HG03280 (cell line): ENCODE data around the gene CAMTA1.
"Not testable (repeated sequence)": the region's sequence is repeated elsewhere in the genome, so short reads cannot be mapped to it uniquely, and the experiment has no call there.

Experiments
- ATAC-seq: cut with Tn5 transposase; IDR thresholded peaks from one replicate; pipeline ENCODE4 v1.9.1; 2021; ENCODE audit warnings: mild to moderate bottlenecking, moderate library complexity; ENCODE audit not compliant: unreplicated experiment

The CAMTA1 gene

DNA sequence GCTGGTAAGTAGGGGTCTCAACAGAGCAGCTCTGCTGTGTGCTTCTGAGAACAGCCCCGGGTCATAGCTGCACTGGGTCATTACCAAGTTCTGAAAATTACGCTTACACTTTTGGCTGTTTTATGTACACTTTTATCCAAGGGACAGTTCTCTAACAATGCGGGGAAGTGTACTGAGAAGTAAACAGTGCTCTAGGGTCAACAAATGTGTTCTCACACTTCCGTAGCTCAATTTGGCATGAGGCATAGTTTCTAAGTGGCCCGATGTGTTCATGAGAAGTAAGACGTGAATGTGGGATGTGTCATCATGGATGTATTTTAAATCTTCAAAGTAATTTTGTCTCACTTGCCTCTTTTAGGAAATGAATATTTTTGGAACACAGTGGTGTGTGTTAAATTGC lies 975.0 kb downstream of the CAMTA1 start:
- no peak for ATAC-seq

DNA sequence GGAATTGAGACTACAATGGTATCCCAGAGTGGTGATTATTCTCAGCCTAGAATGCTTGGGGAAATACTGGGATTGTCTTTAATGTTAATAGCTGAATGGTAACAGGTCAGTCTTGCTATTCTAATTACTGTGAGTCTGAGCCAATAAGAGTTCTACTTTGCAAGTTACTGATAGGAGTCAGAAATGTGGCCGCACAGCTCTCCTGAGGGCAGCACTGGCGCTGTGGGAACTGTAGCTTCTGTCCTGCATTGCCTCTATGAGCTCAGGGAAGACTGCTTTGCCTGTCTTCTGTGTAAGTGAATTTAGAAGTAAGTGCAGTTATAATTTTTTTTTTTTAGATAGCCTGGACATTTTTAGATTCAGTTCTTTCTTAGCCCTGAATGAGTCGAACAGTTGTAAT lies 975.8 kb downstream of the CAMTA1 start:
- ATAC-seq: no peak

DNA sequence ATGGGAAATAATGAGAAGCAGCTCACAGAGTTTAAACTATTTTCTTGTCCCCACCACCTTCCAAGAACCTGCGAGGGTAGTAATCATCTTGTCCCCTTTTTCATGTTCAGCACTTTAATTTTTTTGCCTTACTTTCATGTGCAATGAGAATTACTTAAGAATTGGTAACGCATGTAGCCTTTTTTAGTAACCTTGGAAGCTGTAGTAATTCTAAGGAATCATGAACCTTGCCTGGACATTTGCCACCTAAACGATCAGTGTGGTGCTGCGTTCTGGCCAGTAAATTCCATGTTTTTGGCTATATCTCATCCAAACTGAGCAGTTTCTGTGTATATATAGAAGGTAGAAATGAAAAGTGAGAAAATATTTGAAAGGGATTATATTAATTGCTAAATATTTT lies 981.9 kb downstream of the CAMTA1 start:
- ATAC-seq: no peak

DNA sequence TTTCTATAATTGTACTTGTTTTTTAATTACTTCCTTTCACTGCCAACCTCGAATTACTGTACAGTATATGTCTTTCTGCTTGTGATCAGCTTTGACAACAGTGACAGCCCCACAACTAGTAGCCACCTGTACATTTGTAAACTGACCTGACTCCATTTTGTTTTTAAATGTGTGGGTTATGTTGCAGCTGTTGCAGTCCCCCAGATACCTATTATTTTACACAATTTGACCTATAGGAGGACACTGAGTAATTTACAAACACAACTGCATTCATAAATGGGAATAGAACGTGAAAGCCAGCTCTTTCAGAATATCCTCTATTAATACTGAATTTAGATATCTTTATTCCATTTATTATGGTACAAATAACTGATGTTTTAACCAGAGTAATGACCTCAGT lies 983.3 kb downstream of the CAMTA1 start:
- ATAC-seq: no peak

DNA sequence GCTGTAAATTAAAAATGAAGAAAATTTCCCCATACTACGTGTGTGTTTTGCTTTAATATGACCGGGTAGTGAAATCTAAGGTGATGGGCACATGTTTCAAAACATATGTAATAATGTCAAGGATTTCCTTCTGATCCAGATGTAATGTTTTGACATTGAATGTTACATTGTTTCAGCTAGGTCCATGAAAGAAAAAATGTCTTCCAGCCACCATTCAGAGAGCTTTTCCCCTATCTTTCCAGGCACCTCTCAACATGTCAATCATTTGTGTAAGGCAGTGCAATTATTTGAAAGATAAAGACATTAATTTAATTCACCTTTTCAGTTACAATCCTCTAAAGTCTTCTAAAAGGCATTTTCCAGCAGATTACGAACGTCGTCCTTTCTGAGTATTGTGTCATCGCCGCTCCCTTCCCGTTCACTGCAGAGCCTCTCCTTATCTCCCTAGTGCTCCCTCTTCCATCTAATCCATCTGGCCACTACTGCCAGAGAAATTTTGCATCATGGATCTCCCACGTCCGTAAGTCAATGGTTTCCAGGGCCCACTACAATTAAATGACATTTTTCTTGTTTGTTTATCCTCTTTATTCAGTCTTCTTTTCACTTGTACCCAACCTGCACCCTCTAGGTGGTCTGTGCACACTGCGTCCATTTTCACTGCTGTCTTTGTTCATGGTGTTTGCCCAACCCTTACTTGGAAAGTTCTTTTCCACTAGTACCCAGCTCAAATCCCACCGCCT lies 984.6 kb downstream of the CAMTA1 start:
- ATAC-seq: no peak

DNA sequence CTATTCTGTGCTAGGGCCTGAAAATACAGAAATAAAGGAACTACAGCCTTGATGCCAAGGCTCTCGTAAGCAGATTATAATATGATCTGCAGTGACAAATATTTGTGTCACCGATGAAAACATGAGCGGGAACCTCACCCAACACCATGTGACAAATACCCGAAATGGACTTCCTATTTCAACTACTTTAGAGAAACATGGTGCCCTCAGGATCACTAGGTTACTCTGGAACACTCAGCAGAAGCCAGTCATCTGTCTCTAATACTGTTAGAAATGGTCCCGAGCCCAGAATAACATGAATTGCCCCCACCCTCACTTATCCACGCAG lies 985.4 kb downstream of the CAMTA1 start:
- ATAC-seq: peak; percentile 6

DNA sequence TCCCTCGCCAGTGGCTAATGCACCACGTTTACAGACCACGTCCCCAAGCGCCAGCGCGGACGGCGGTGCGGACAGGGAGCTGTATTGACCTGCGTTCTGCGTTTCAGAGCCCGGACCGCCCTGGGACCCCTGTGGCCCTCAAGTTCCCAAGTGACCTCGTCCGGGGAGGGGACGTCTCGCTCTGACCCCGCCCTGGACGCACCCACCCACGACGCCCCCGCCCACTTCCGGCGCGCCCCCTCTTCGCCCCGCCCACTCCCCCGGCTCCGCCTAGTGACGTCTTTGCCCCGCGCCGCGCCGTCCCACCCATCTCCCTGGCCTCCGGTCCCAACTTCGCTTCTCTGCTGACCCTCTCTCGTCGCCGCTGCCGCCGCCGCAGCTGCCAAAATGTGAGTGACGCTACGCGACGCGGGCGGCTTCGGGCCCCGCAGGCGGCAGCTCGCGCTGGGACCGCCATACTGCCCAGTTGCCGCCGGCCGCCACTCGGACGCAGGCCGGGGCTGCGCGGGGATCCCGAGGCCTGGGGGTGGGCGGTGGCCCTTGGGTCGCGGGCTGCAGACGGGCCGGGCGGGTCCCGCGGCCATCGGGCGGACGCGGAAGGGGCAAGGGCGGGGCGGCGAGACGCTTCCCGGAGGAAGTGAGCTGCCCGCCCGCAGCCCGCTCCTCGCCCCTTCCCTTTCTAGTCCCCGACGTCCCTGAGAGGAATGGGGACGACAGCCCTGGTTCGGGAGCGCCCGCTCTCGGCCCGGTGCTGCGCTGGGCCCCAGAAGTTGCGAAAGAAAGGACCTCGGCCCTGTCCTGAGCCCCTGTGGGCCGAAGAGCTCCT lies 986.0 kb downstream of the CAMTA1 start, which contains the start of gene VAMP3:
TSS of gene VAMP3 (plus strand) at position 300 of the 826 bp plus-strand sequence. CDS start at position 388, 88 bp downstream.
- peak; percentile 79 for ATAC-seq

DNA sequence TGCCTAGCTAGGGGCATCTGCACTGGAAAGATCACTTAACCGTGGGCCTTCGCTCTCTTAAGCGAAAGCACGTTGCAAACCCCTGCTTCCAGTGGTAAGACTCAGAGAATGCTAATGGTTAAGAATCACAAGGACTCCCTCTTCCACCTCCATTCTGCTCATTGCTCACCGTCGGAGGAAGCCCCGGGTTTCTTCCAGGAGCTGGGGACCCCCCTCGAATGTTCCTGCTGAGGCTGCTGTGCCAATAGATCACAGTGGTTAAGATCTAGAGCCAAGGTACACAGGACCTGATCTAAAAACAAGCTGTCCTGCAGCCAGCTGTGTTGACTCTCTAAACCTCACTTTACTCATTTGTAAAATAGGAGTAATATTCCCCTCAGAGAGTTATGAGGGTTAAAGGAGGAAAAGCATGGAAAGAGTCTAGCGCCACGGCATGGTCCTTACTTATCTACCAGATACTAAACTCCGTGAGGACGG lies 986.6 kb downstream of the CAMTA1 start:
- no peak for ATAC-seq

DNA sequence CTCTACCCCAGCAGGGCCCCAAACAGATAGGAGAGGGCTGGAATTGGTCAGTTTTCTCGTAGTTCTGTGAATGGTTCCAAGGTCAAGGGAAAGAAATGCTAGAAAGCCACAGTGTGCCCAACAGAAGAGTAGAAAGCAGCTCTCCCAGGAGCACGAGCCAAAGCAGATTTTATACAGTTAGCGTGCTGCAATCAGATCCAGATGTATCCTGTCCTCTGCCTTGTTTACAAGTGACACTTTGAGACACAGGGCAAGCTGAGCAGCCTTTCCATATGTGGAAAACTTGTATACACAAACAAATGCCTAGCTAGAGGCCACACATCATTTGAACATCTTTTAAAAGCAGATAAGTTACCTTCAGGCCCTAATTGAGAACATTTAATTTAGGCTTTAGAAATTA lies 992.3 kb downstream of the CAMTA1 start:
- ATAC-seq: no peak

DNA sequence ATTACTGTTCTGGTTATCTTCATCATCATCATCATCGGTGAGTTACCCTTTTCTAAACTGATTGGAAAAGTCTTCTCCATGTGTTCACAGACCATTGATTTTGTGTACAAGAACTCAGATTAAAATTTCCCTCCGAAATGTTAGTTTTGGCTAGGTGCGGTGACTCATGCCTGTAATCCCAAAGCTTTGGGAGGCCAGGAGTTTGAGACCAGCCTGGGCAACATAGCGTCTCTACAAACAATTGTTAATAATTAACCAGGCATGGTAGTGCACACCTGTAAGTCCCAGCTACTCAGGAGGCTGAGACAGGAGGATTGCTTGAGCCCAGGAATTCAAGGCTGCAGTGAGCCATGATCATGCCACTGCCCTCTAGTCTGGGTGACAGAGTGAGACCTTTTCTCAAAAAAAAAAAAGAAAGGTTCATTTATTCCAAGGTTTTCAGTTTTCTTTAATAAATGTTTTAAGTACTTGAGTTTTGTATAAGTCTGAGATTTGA lies 992.9 kb downstream of the CAMTA1 start:
- ATAC-seq: no peak

DNA sequence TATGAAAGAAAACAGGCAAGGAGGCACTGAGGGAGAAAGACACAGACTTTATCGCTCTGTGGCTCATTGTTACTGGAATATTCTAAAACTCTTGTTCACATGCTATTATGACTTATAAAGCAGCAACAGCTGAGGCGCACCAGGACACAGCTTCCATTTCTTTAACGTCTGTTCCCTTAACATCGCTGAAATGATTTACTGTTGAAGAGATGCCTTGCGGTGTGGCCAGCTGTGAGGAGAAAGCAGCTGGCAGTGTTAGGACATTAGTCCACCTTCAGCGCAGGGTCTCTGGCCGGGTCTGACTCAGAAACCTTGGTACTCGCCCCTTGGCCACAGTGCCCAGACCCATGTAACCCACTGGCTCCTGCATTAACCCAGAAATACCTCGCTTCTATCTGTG lies 995.7 kb downstream of the CAMTA1 start:
- no peak for ATAC-seq

DNA sequence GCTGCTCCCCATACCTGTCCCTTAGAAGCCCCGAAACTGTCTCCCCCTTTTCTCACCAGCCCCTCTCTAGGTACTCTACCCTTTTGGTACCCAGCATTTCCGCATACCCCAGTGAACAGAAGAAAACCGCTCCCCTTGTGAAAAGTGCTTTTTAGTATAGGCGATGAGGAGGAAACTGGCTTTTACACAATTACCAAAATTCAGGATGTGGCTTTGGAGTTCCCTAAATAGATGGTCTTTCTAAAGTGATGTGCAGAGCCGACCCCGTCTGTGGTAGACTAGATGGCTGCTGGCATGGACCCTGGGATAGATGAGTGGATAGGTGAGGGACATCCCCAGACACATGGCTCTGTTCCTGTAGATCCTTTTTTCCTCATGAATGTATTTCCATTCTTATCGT lies 996.2 kb downstream of the CAMTA1 start:
- ATAC-seq: no peak

DNA sequence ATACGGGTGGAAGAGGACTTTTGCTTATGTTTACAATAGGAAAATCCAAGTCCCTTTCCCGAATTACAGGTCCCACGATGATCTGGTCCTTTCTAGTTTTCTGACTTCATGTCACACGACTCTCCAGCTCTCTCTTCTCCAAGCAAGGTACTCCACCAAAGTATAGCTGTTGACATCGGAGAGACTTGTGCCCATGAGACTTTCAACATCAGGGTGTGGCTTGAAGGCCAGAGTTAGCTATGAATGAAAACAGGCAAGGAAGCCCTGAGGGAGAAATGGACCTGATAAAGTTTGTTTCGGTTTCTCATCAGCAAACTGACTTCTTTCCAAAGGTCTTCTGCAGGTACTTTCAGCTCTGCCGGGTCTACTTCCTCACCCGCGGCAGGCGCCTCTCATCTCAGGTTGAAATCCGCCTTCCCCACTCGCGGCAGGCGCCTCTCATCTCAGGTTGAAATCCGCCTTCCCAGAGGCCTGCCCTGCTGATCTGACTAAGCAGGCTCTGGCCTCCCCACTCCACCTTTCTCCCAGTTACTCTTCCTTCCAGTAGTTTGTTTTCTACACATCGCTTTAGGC lies 996.8 kb downstream of the CAMTA1 start:
- ATAC-seq: no peak

DNA sequence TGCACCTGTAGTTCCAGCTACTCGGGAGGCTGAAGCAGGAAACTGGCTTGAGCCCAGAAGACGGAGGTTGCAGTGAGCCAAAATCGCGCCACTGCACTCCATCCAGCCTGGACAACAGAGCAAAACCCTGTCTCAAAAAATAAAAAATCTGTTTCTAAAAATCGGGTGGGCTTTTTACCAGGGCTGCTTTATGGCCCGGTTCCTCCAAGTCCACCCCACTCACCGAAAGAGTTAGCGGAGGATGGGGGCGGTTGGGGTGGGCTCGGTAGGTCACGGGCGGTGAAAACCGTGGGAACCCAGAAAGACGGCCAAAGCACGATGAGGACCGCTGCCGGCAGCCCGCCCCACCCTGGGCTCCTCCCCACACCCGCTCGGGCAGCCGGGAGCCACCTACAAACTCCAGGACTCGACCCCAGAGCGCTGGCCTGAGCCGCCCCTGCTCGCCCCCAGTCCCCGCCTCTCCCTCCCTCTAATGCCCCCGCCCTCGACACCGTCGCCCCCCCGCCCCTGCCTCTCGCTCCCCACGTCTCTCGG lies 998.0 kb downstream of the CAMTA1 start:
- no peak for ATAC-seq

DNA sequence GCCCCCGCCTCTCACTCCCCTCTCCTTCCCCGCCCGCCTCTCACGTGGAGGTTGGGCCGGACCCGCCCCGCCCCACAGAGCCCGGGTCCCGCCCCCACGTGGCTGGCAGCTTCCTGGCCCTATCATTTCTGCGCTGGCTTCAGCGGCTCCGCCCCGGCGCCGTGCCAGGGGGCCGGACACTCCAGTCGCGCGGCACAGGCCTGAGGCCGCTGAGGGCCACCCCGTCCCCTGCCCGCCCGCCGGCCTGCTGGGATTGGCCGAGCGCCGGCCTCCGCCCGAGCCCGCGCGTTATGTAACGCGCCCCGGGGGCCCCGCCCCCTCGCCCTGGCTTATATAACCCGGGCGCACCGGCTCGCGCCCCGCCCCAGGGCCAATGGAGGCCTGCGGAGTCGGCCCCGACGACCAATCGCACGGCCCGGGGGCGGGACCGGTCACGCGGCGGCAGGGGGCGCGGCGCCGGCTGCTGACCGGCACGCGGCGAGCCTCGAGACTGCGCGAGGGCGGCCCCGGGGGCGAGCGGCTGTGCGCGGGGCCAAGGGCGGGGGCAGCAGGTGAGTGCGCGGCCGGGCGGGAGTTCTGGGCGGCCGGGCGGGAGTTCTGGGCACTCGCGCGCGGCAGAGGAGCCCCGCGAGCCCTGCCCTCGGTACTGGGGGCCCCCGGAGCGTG lies 998.7 kb downstream of the CAMTA1 start, which contains the start of gene PER3:
TSS of gene PER3 (plus strand) at position 466 of the 666 bp plus-strand sequence. CDS start 587 bp downstream, outside the sequence.
- peak; percentile 93 for ATAC-seq

DNA sequence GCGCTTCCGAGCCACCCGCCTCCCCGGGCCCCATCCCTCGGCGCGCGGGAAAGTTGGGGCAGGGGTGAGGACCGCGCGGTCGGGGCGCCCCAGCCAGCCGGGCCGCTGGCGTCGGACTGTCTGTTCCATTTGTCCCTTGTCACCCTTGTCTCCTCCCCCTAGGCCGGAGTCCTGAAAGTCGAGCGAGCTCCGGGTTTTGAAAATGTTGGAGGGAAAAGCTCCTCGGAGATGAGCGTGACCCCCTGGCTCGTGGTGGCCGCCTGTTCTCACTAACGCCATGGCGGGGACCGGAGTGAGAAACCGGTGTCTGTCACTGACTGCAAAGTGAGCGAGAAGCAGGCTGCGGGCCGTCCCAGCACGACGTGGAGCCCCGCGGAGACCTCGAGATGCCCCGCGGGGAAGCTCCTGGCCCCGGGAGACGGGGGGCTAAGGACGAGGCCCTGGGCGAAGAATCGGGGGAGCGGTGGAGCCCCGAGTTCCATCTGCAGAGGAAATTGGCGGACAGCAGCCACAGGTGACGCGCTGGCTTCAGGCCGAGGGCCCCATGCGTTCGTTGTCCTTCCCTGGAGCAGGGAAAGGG lies 999.3 kb downstream of the CAMTA1 start:
- ATAC-seq: no peak

DNA sequence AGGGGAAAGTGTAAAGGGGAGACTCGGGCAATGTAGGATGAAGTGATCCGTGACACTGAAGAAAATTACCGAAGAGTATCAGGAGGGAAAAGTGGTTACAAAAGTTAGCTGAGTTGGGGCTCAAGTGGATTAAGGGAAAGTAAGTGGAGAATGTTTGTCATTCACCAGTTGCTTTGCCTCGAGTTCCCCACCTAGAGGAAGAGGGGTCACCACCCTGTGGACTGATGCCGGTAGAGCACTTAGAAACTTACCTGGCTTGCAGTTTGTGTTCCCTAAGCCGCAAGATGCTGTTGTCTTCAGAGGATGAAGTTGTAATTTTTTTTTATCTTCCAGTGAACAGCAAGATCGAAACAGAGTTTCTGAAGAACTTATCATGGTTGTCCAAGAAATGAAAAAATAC lies 999.9 kb downstream of the CAMTA1 start:
- no peak for ATAC-seq

DNA sequence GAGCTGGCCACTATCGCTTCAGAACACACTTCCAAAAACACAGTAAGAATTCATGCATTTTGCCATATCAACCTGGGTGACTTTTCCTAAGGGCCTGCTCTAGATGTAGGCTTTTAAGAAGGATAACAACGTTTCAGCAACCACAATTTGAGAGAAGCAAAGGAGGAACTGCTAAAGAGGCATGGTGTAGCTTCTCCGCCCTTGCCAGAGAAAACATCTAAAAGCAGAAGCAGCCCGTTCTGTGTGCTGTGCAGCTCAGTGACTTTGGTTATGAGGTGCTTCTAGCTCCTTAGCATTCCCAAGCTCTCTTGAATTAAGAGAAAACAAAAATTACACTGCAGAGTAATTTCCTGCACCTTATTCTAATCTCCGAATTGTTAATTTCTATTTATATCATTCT lies 1001.5 kb downstream of the CAMTA1 start:
- ATAC-seq: no peak

DNA sequence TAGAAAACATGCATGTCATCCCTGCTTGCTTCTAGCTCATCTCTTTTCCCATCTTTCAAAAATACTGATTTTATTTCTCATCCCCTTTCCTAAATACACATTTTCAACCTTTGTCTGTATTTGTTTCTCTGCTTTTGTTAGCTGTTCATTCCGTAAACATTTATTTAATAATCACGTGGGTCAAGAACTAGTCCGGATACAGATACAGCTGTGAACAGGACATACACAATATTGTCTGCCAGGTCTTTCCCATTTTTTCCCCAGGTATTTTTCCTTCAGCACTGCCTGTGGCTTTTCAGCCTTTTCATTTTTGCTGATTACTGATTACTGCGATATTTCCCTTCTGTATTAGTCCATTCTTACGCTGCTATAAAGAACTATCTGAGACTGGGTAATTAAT lies 1004.6 kb downstream of the CAMTA1 start:
- ATAC-seq: no peak

DNA sequence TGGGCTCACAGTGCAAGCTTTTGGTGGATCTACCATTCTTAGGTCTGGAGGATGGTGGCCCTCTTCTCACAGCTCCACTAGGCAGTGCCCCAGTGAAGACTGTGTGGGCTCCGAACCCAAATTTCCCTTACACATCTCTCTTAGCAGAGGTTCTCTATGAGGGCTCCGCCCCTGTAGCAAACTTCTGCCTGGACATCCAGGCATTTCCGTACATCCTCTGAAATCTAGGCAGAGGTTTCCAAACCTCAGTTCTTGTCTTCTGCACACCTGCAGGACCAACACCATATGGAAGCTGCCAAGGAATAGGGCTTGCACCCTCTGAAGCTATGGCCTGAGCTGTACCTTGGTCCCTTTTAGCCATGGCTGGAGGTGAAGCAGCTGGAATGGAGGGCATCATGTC lies 1005.8 kb downstream of the CAMTA1 start:
- ATAC-seq: not testable (repeated sequence)
